Mammary epithelial cell (primary cell): Measurements from ENCODE around the gene NME7.

Experiments
- EZH2 ChIP-seq: IDR thresholded peaks from 2 replicates; pipeline ENCODE4 v1.6.1; 2012; ENCODE audit warnings: low read length, inconsistent platforms, borderline replicate concordance
- TF ChIP-seq, protein P1 (sequence below), 2 donors: IDR thresholded peaks in 1 of 2; conservative IDR thresholded peaks in 1 of 2; 2 replicates each; pipeline ENCODE4 v1.5.1; 2011 to 2012; ENCODE audit warnings: inconsistent platforms in 2 of 2, low read length in 2 of 2, mild to moderate bottlenecking in 2 of 2, control low read depth in 1 of 2, low read depth in 1 of 2; ENCODE audit not compliant: insufficient read depth in 1 of 2; ENCODE audit errors: extremely low read depth in 1 of 2

DNA sequence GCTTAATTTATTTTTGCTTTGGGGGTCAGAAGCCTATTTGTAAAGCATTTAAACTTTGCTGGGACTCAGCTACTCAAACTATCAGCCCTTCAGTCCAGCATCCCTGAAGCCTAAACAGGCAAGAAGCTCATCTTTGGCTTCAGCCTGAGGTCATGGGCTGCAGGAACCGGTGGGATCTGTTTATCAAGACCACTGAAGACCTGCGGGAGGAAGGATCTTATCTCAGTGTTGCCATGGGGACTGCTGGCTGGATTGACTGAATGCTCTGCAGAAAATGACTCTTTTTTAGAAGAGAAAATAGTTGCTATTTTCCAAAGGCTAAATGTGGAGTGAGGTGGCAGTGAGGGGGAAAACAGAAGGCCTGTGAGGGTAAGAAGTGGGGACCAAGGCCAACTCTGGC, 281.7 kb downstream of the NME7 start:
- TF ChIP-seq, protein P1, sequence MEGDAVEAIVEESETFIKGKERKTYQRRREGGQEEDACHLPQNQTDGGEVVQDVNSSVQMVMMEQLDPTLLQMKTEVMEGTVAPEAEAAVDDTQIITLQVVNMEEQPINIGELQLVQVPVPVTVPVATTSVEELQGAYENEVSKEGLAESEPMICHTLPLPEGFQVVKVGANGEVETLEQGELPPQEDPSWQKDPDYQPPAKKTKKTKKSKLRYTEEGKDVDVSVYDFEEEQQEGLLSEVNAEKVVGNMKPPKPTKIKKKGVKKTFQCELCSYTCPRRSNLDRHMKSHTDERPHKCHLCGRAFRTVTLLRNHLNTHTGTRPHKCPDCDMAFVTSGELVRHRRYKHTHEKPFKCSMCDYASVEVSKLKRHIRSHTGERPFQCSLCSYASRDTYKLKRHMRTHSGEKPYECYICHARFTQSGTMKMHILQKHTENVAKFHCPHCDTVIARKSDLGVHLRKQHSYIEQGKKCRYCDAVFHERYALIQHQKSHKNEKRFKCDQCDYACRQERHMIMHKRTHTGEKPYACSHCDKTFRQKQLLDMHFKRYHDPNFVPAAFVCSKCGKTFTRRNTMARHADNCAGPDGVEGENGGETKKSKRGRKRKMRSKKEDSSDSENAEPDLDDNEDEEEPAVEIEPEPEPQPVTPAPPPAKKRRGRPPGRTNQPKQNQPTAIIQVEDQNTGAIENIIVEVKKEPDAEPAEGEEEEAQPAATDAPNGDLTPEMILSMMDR (conservative IDR thresholded peaks at IDR 0.05 in 1 of 2, IDR thresholded peaks at IDR 0.05 in 1 of 2; ENCODE audit: extremely low read depth in 1 of 2, insufficient read depth in 1 of 2, low read depth in 1 of 2, low read length in 2 of 2) = no peak
- no peak for TF ChIP-seq EZH2
